Epithelial cell of esophagus (primary cell): ENCODE data around the gene PYGB.

ENCODE experiments used
- DNase-seq: peaks from one replicate; pipeline ENCODE4 v3.0.0; 2010; ENCODE audit warnings: low read depth
- H3K4me3 ChIP-seq: 2 replicates; pipeline ENCODE4 v1.5.1; 2011; ENCODE audit warnings: mild to moderate bottlenecking, low read length, control low read depth
- TF ChIP-seq, protein P1 (sequence below): IDR thresholded peaks from 2 replicates; pipeline ENCODE4 v1.5.1; 2011; ENCODE audit warnings: low read depth, mild to moderate bottlenecking, low read length, control low read depth, inconsistent platforms; ENCODE audit not compliant: insufficient read depth; ENCODE audit errors: missing control alignments

PYGB gene

DNA sequence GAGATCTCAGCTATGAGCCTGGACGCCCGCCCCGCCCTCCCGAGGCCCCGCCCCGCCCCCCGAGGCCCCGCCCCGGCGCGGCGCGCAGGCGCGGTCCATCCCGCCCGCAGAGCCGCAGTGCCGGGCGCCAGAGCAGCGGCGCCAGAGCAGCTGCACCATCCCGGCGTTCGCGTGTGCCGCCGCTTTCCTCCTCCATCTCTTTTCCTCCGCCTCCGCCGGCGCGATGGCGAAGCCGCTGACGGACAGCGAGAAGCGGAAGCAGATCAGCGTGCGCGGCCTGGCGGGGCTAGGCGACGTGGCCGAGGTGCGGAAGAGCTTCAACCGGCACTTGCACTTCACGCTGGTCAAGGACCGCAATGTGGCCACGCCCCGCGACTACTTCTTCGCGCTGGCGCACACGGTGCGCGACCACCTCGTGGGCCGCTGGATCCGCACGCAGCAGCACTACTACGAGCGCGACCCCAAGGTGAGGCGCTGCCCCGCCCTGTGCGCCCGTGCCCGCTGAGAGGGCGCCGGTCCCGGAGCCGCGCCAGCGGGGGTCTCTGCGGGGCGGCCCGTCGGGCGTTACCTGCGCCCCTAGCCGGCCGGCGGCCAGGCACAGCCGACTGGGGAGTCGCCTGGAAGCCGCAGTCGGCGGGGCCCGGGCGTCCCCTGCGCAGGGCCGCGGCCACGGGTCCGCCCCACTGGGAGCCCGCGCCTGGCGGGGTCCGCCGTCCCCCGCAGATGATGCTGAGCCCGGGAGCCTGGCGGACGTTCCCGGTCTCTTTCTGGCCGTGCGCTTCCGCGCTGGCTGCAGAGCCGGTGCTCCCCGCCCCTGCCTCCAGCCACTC, at the start of gene PYGB:
TSS of gene PYGB (plus strand) at position 130 of the 830 bp plus-strand sequence. CDS start at position 224, 94 bp downstream.
- peak within 1 kb of the TSS; percentile 83 for H3K4me3 ChIP-seq
- DNase-seq = peak; percentile 84
- TF ChIP-seq, protein P1, sequence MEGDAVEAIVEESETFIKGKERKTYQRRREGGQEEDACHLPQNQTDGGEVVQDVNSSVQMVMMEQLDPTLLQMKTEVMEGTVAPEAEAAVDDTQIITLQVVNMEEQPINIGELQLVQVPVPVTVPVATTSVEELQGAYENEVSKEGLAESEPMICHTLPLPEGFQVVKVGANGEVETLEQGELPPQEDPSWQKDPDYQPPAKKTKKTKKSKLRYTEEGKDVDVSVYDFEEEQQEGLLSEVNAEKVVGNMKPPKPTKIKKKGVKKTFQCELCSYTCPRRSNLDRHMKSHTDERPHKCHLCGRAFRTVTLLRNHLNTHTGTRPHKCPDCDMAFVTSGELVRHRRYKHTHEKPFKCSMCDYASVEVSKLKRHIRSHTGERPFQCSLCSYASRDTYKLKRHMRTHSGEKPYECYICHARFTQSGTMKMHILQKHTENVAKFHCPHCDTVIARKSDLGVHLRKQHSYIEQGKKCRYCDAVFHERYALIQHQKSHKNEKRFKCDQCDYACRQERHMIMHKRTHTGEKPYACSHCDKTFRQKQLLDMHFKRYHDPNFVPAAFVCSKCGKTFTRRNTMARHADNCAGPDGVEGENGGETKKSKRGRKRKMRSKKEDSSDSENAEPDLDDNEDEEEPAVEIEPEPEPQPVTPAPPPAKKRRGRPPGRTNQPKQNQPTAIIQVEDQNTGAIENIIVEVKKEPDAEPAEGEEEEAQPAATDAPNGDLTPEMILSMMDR = no peak

DNA sequence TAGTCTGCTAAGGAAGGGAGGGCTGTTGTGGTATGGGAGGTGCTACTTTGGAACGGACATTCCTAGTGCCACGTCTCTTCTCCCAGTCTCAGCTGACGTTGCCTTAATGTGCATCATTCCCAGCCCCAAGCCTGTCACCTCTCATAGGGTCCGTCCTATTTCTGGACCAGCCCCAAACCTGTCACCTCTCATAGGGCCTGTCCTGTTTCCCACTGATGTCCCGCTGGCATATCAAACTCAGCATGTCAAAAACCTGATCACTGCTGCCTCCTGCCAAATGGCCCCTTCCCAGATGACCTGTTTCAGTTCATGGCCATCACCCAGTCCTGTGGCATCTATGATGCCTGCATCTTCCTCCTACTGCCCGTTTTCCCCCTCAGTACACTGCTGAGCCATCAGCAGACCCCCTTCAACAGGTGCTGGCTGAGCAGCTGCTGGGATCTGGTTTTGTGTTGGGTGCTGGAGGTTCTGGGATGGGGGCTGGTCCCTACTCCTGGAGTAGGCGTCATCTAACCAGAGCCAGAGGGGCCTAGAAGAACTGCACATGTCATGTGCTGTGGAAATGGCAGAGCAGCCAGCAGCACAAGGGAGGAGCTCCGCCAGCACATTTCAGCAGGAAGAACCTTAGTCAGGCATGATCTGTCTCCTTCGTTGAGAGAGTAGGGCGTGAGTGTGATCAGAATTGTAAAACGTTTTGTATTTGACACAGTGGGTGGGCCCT, 49.1 kb upstream of the PYGB start:
- no peak overlapping the region for H3K4me3 ChIP-seq
- DNase-seq = peak; percentile 37
- TF ChIP-seq, protein P1 = no peak

DNA sequence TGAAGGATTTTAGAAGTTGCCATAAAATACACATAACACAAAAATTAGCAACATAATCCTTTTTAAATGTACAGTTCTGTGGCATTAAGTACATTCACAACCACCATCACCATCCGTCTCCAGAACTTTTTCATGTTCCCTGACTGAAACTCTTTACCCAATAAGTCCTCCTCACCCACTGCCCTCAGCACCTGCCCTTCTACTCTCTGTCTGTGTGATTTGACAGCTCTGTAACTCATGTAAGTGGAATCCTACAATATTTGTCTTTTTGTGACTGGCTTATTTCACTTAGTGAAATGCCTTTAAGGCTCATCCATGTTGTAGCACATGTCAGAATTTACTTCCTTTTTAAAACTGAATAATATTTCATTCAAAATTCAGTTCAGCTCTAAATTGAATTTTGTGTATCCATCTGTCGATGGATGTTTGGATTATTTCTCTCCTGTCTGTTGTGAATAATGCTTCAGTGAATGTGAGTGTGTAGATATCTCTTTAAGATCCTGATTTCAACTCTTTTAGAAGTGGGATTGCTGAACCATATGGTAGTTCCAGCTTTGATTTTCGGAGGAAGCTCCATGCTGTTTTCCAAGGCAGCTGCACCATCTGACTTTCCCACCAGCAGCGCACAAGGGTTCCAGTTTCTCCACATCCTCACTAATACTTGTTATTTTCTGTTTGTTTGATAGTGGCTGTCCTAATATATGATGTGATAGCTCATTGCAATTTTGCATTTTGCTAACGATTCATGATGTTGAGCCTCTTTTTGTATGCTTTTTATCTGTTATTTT, 48.2 kb upstream of the PYGB start:
- DNase-seq = no peak
- H3K4me3 ChIP-seq = no peak overlapping the region
- TF ChIP-seq, protein P1 = no peak

DNA sequence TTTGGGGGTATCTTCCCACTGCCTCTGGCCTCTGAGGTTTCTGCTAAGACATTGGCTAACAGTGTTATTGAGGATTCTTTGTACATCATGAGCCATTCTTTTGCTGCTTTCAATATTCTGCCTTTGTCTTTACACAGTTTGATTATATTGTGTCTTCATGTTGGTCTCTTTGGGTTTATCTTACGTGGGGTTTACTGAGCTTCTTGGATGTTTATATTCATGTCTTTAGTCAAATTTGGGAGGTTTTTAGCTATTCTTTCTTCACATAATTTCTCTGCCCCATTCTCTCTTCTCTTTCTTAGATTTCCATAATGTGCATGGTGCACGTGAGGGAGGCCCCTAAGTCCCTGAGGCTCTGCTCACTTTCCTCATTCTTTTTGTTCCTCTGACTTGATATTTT, 44.8 kb upstream of the PYGB start:
- no peak for DNase-seq
- no peak overlapping the region for H3K4me3 ChIP-seq
- TF ChIP-seq, protein P1 = no peak

DNA sequence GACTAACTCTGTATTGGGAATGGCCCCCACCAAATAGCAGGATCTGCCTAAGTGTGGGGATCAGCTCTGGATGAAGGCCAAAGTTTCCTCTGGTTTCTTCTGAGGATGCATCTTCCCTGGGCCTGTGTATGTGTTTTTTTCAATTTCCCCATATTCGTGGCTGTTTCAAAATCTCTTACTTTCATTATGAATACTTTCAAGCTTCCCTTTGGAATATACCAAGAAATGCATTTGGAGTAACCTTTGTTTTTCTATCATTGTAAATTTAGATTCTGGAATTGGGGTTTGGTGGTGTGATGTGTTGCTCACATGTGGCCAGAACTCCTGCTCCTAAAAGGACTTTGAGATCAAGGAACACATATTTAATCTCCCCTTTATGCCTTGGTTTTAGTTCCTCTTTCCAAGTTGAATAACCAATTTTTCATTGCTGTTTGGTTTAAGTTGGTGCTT, 44.0 kb upstream of the PYGB start:
- no peak overlapping the region for H3K4me3 ChIP-seq
- no peak for DNase-seq
- TF ChIP-seq, protein P1 = no peak

DNA sequence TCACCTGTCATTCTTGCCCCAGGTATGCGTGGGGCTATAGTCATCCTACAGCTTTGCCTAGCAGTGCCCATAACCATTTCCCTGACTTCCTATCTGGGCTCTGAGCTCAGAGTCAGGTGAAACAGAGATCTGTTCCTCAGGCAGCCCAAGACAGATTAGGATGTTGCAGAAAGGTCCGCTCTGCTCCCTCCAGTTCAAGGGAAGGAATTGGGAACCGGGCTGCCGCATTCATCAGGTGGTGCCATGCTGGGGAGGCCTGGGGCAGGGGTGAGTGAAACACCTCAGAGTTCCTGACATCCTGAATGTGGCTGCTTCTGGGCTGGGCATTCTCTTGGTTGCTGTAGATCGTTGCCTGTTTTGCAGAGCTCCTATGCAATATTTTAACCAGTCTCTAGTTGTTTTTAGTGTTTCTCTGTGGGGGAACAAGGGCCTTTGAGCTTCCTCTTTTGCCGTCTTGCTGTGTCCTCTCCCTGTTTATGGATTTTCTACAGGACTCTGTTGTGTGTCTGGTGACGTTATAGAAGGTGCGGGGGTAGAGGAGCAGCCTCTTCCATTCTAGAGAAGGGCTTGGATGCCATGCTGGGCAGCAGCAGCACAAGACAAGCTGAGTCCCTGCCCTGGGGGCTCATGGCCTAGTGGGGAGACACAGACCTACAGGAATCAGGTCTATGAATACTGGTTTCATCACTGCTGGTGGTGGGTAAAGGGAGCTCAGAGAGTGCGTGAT, 43.2 kb upstream of the PYGB start:
- TF ChIP-seq, protein P1 = no peak
- no peak overlapping the region for H3K4me3 ChIP-seq
- no peak for DNase-seq
